GM12892 (cell line): ENCODE data around the gene POLR2I.
"Not testable (repeated sequence)": the region's sequence is repeated elsewhere in the genome, so short reads cannot be mapped to it uniquely, and the experiment has no call there.

Experiments used
- DNase-seq: peaks from one replicate; pipeline ENCODE4 v3.0.0; 2011; ENCODE audit not compliant: insufficient read length
- FAIRE-seq: peaks from 2 replicates; lab custom pipeline; 2011; peaks lifted over from hg19 to GRCh38; lab: Jason Lieb, UNC
- POLR2A ChIP-seq: IDR thresholded peaks from 2 replicates; pipeline ENCODE4 v1.6.1; 2011; ENCODE audit warnings: low read depth, low read length, control low read depth
- POLR2AphosphoS5 ChIP-seq: IDR thresholded peaks from 2 replicates; pipeline ENCODE4 v1.6.1; 2011; ENCODE audit warnings: low read depth, low read length, control low read depth
- TAF1 ChIP-seq: IDR thresholded peaks from 2 replicates; pipeline ENCODE4 v1.6.1; 2011; ENCODE audit warnings: low read depth, mild to moderate bottlenecking, control low read depth, low read length, borderline replicate concordance

POLR2I gene

DNA sequence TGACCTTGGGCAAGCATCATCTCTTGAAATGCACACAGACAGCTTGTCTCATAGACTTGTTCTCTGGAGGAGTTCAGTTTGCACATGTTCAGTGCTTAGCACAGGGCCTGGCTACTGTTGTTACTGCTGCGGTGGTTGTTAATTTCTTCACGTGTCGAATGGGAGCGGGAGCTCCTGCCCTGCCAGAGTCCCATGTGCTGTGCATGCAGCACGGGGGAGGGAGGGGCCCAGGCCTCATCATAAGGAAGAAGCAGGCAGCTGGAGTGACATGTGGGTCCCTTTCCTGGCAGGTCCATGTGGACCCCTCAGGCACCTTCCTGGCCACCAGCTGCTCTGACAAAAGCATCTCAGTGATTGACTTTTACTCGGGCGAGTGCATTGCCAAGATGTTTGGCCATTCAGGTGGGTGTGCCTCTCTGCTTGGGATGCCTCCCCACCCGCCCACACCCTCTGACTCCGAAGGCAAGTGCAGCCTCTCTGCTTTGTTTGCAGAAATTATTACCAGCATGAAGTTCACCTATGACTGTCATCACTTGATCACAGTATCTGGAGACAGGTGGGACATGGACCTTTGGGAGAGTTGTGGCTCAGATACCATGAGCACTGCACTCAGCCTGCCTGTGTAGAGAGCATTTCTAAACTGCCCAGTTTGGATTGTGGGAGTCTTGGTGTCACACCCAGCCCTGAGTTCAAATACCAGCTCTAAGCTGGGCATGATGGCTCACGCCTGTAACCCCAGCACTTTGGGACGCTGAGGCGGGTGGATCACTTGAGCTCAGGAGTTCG, 23.6 kb downstream of the POLR2I start:
- DNase-seq (no peak), FAIRE-seq (no peak)
- TF ChIP-seq POLR2A (no peak), TAF1 (no peak), POLR2AphosphoS5 (no peak)

DNA sequence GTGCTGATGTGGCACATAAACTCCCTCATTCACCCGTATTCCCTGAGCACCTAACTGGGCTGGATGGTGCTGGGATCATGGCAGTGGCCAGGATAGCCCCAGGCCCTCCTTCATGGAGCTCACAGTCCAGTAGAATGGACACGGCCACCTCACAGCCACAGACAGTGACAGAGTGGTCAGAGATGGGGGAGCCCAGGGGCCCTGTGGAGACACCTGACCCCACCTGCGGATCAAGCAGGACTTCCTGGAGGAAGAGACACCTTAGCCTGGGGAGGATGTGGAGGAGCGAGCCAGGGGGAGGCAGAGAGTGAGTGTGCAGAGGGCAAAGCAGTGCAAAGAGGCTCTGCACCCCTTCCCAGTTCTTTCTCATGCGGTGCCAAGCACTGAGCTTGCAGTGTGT, 24.8 kb downstream of the POLR2I start:
- FAIRE-seq: no peak

DNA sequence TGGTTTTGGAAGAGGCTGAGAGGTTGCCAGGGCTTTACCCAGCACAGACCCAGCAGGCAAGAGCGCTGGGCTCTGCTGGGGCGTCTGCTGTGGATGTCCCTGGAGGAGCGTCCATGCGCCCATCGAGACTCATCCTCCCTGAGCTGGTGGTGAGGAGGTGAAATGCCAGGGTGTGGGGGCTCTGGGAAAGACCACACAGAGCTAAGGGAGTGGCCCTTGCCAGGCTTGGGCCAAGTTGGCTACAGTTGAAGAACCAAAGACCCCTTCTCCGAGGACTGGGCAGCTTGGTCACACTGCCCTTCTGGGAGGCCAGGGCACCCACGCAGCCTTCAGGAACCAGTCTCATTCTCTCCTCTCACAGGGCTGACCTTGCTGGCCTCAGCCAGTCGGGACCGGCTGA, 28.3 kb downstream of the POLR2I start:
- TF ChIP-seq POLR2A (no peak), POLR2AphosphoS5 (no peak), TAF1 (no peak)
- no peak for FAIRE-seq
- no peak for DNase-seq

More for the DNA sequence above, 24.8 kb downstream of the POLR2I start:
- DNase-seq: no peak
- TF ChIP-seq POLR2AphosphoS5 (no peak), POLR2A (no peak), TAF1 (no peak)

DNA sequence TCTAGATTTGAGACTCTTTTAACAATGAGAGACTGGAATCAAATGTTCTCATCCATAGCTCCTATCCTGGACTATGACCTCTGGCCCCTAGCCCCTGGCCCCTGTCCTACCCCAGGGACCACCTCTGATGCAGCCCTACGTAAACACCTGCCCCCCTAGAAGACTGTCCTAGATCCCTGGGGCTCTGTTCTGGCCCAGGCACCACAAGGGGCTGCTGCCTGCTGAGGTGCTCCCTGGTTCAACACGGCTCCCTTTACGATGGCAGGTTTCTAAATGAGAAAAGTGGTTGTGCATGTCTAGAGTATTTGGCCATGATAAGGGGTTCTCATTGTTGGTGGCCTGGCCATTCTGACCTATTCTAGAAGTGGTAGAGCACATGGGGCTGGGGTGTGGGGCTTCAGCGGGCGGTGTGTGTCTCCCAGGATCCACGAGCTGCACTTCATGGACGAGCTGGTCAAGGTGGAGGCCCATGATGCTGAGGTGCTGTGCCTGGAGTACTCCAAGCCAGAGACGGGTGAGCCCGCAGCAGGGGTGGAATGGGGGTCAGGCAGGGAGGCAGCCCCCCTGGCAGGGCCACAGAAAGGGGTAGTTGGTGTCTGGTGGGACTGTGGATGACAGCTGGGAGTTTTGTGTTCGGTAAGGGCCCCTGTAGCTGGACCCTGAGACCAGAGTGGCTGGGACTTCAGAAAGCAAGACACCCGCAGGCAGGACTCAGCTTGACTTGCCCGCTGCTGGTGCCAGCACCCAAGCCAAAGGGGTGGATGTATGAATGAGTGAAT, 30.3 kb downstream of the POLR2I start:
- FAIRE-seq (no peak), DNase-seq (no peak)
- no peak for TF ChIP-seq TAF1
- no peak for TF ChIP-seq POLR2AphosphoS5
- TF ChIP-seq POLR2A: no peak

GRCh38 chr19:36082916-36083315, 31.8 kb downstream of the POLR2I start:
- TF ChIP-seq POLR2A (no peak), TAF1 (no peak), POLR2AphosphoS5 (no peak)
- DNase-seq: no peak
- no peak for FAIRE-seq

GRCh38 chr19:36081894-36082293, 32.8 kb downstream of the POLR2I start:
- DNase-seq (no peak), FAIRE-seq (no peak)
- TF ChIP-seq TAF1 (no peak), POLR2A (no peak), POLR2AphosphoS5 (no peak)

GRCh38 chr19:36081385-36081784, 33.3 kb downstream of the POLR2I start:
- DNase-seq (no peak), FAIRE-seq (no peak)
- TF ChIP-seq TAF1 (no peak), POLR2AphosphoS5 (no peak), POLR2A (no peak)

DNA sequence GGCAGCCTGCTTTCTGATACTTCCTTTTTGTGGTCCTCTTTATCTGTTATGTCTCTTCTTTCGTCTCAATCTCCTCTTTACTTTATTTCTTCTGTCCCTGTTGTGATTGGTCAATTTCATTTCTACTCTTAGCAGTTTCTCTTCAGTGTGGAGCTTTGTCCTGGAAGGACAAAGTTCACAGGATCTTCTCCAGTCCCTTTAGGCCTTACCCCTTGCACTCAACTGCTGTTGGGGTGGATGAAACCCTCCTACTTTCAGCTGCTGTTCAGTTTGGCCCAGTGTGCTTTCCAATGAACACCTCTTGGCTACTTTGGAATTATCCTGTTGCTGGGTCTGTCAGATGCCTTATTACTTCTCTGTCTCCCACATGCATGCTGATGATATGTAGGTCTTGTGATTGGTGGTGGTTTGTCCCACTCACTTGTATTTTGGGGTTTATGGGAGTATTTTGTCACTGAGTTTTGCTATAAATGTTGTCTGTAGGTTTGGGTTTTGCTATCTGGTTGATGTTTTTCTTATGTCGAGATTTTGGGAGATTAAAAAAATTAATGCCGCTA, 35.2 kb downstream of the POLR2I start:
- TF ChIP-seq TAF1 (no peak), POLR2A (no peak), POLR2AphosphoS5 (no peak)
- DNase-seq (no peak), FAIRE-seq (no peak)

- DNase-seq: no peak
- no peak for FAIRE-seq
- TF ChIP-seq TAF1 (no peak), POLR2A (no peak), POLR2AphosphoS5 (no peak)
Observed at GRCh38 chr19:36073121-36073876, 41.4 kb downstream of the POLR2I start.

- no peak for FAIRE-seq
- TF ChIP-seq TAF1: no peak
- TF ChIP-seq POLR2AphosphoS5: no peak
- no peak for TF ChIP-seq POLR2A
- no peak for DNase-seq
Observed at GRCh38 chr19:36072081-36072480, 42.6 kb downstream of the POLR2I start.

DNA sequence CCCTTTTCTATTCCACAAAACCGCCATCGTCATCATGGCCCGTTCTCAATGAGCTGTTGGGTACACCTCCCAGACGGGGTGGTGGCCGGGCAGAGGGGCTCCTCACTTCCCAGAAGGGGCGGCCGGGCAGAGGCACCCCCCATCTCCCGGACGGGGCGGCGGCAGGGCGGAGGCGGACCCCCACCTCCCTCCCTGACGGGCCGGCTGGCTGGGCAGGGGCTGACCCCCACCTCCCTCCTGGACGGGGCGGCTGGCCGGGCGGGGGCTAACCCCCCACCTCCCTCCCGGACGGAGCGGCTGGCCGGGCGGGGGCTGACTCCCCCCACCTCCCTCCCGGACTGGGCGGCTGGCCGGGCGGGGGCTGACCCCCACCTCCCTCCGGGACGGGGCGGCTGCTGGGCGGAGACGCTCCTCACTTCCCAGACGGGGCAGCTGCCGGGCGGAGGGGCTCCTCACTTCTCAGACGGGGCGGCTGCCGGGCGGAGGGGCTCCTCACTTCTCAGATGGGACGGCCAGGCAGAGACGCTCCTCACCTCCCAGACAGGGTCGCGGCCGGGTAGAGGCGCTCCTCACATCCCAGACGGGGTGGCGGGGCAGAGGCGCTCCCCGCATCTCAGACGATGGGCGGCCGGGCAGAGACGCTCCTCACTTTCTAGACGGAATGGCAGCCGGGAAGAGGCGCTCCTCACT, 45.7 kb downstream of the POLR2I start:
- DNase-seq: not testable (repeated sequence)

More for the DNA sequence above, 45.7 kb downstream of the POLR2I start:
- FAIRE-seq: not testable (repeated sequence)
